ENCODE measurements around the gene SURF2.
A peak's percentile ranks its signal among the peaks of the same experiment; 100 is the strongest.

Gene SURF2

GRCh38 chr9:133405508-133406438 is 49.4 kb downstream of the SURF2 start:
- DNase-seq = no peak

DNA sequence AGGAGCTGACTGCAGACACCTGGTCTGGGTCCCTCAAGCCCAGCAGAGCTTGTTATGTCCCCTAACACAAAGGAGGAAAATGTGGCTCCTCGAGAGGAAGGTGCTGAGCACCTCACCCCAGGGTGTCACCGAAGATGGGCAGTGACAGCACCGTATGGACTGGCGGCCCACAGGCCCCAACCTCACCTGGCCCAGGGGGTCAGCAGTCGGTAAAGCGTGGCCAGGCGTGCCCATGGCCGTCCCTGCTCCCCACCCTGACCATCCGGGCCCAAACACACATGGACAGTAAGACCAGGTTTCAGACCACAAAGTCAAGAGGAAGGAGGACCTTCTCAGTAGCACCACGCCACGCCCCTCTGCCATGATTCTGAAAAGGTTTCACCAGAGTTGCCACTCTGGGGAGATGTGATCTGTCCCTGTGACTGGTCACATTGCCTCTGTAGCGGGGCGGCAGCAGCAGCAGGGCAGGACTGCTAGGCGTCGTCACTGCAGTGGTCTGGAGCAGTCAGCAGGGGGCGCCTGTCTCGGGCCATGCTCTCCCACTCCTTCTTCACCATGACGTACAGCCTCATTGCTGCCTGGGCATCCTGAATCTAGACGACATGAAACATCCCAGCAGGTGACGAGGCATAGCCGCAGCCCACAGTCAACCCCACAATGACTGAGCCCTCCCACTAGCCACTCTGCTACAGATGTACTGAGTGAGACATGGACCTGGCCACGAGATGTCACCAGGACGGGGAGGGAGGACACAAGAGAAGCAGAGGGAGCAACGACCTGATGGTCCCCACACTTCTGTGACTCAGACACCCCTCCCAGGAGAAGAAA is 50.3 kb downstream of the SURF2 start:
- peak; percentile 3 for DNase-seq

- DNase-seq = no peak
Measured at GRCh38 chr9:133408042-133408441, 51.7 kb downstream of the SURF2 start.
